Mesodermal cell (in vitro differentiated cells): ENCODE measurements around the gene JAML.

Experiments
- H3K27ac ChIP-seq: 2 replicates; pipeline ENCODE4 v1.7.0; 2013; ENCODE audit warnings: mild to moderate bottlenecking, low read depth, low read length, moderate library complexity; ENCODE audit not compliant: severe bottlenecking
- H3K36me3 ChIP-seq: 2 replicates; pipeline ENCODE4 v1.7.1; 2013; ENCODE audit warnings: mild to moderate bottlenecking, low read length, moderate library complexity; ENCODE audit not compliant: control insufficient read depth, insufficient read depth
- H3K4me1 ChIP-seq: one replicate; pipeline ENCODE4 v1.7.1; 2013; ENCODE audit warnings: mild to moderate bottlenecking, low read length; ENCODE audit not compliant: insufficient read depth, control insufficient read depth, poor library complexity, severe bottlenecking
- H3K4me3 ChIP-seq: 2 replicates; pipeline ENCODE4 v1.7.0; 2013; ENCODE audit warnings: low read length, control low read depth, mild to moderate bottlenecking; ENCODE audit not compliant: insufficient read depth, poor library complexity, severe bottlenecking; ENCODE audit errors: extremely low read depth
- H3K9me3 ChIP-seq: 2 replicates; pipeline ENCODE4 v1.7.1; 2013; ENCODE audit warnings: mild to moderate bottlenecking, low read length, moderate library complexity; ENCODE audit not compliant: control insufficient read depth
- WGBS, 2 experiments: methylation state at CpG; one replicate each; pipeline ENCODE4 v1.1.5; 2013; ENCODE audit warnings: missing lambda C conversion rate in 2 of 2; ENCODE audit not compliant: insufficient coverage in 2 of 2; 5-methylcytosine and 5-hydroxymethylcytosine counted together

The JAML gene

DNA sequence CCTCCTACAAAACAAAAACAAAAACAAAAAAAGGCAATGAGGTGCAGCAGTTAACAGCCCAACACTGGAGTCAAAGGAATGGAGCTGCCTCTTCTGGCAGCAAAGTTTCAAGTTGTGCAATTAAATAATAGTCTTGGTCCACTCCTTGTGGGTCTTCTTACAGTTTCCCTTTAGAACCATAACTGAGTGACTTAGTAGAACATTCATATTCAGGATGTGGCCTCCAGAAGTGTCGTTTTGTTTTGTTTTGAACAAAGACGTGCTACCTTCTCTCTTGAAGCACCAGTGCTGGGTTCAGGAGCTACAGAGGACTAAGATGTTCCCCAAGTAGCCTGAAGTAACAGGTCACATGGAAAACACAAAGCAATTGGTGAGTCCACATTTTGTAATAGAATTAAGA lies 2.0 kb upstream of the JAML start:
- 91 to 94% methylated on average over 2 of the region's 2 CpGs for WGBS, 2 experiments

DNA sequence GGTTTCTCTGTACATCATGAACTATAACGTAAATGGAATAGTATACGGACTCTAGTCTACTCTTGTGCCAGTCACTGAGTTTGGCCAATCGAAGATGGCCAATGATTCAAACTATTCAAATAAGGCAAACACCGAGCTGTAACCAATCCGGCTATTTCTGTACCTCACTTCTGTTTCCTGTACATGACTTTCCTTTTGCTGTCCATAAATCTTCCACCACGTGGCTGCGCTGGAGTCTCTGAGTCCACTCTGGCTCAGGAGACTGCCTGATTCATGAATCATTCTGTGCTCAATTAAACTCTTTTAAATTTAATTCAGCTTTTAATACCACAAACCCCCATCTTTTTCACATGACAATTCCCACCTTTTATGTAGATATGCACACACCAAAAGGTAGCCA lies 1.5 kb upstream of the JAML start:
- no peaks in the 10 kb centered on the region for H3K9me3 ChIP-seq
- 88 to 93% methylated on average over 7 of the region's 7 CpGs for WGBS, 2 experiments
- no peaks in the 10 kb centered on the region for H3K4me1 ChIP-seq
- H3K4me3 ChIP-seq: no peak overlapping the region
- no peaks in the 10 kb centered on the region for H3K36me3 ChIP-seq
- no peak overlapping the region for H3K27ac ChIP-seq

More for the DNA sequence above, 2.0 kb upstream of the JAML start:
- Histone ChIP-seq H3K36me3 (no peaks in the 10 kb centered on the region), H3K4me1 (no peaks in the 10 kb centered on the region), H3K9me3 (no peaks in the 10 kb centered on the region), H3K27ac (no peak overlapping the region), H3K4me3 (no peak overlapping the region)

DNA sequence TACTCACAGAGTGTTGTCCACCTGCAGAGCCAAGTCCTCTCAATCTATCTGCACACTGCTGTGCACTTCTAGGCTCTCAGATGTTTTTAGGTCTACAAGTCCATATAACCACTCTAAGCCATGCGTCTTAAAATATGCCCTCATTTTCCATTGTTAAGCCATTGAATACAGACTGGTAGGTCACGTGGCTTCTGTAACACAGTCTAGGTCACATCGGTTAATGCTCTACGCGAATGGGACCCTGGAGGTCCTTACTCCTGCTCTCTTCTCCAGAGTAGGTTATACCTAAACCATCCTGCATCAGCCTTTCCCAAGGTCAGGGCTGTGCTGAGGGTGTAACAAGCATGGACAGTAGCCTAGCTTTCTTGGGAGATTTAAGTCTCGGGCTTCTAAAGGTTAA lies 819 bp downstream of the JAML start:
- Histone ChIP-seq H3K4me1 (no peaks in the 10 kb centered on the region), H3K4me3 (no peak overlapping the region), H3K9me3 (no peaks in the 10 kb centered on the region), H3K27ac (no peak overlapping the region), H3K36me3 (no peaks in the 10 kb centered on the region)
- WGBS, 2 experiments: 87 to 93% methylated on average over 5 to 6 of the region's 6 CpGs

- Histone ChIP-seq H3K36me3 (no peaks in the 10 kb centered on the region), H3K9me3 (no peaks in the 10 kb centered on the region), H3K4me1 (no peaks in the 10 kb centered on the region), H3K4me3 (no peak overlapping the region), H3K27ac (no peak overlapping the region)
- WGBS, 2 experiments: no CpG with 5 or more reads among the region's 2 CpGs
These were observed 1.2 kb downstream of the JAML start for GRCh38 chr11:118223570-118223969.

GRCh38 chr11:118222437-118222836 lies 2.4 kb downstream of the JAML start:
- 67% methylated on average over 3 of the region's 4 CpGs for WGBS, 2 experiments
- Histone ChIP-seq H3K4me1 (no peaks in the 10 kb centered on the region), H3K36me3 (no peaks in the 10 kb centered on the region), H3K4me3 (no peak overlapping the region), H3K9me3 (no peaks in the 10 kb centered on the region), H3K27ac (no peak overlapping the region)

DNA sequence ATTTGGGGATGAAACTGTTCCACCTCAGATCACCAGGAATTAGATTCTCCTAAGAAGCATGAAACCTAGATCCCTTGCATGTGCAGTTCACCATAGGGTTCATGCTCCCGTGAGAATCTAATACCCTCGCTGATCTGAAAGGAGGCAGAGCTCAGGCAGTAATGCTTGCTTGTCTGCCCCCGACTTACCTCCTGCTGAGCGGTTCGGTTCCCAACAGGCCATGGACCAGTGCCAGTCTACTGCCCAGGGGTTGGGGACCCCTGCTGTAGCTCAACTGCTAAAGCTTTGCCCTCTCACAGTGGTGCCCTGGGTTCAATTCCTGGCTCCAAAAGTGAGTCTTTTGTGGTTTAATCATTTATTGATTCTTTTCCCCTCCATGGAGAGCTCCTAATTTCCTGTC lies 3.4 kb downstream of the JAML start:
- Histone ChIP-seq H3K9me3 (no peaks in the 10 kb centered on the region), H3K4me1 (peaks cover 3% of the 10 kb centered on the region), H3K27ac (no peak overlapping the region), H3K4me3 (no peak overlapping the region), H3K36me3 (no peaks in the 10 kb centered on the region)
- WGBS, 2 experiments: 75 to 78% methylated on average over 5 of the region's 5 CpGs

- no peaks in the 10 kb centered on the region for H3K9me3 ChIP-seq
- no peak overlapping the region for H3K27ac ChIP-seq
- WGBS, 2 experiments: 71% methylated on average over 1 of the region's 1 CpG; no CpG with 5 or more reads in 1 of the 2 experiments
- peaks cover 4% of the 10 kb centered on the region for H3K4me1 ChIP-seq
- H3K4me3 ChIP-seq: no peak overlapping the region
- H3K36me3 ChIP-seq: no peaks in the 10 kb centered on the region
These were observed 5.1 kb downstream of the JAML start for GRCh38 chr11:118219732-118220131.

- Histone ChIP-seq H3K36me3 (no peaks in the 10 kb centered on the region), H3K4me1 (peaks cover 4% of the 10 kb centered on the region), H3K9me3 (no peaks in the 10 kb centered on the region), H3K27ac (no peak overlapping the region), H3K4me3 (no peak overlapping the region)
These were observed 5.6 kb downstream of the JAML start for GRCh38 chr11:118219244-118219643.

DNA sequence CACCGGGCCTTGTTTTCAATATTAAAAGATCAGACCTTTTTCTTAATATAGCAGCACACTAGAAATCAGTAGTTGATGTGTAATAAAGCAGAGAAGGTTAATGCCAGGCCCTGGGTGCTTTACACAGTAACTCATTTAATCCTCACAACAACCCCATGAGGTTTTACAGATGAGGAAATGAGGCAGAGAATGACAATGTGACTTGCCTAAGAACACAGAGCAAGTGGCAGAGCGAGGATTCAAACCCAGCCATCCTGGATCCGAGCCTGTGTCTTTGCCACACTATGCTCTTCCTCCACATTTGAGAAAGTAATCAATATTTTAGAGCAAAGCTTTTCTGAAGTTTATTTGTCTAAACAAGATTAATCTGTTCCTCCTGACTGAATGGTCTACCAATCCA lies 7.2 kb downstream of the JAML start:
- no CpG with 5 or more reads among the region's 3 CpGs for WGBS, 2 experiments
- Histone ChIP-seq H3K27ac (no peak overlapping the region), H3K36me3 (no peaks in the 10 kb centered on the region), H3K4me1 (peaks cover 4% of the 10 kb centered on the region), H3K9me3 (no peaks in the 10 kb centered on the region), H3K4me3 (no peak overlapping the region)

- no peaks in the 10 kb centered on the region for H3K36me3 ChIP-seq
- WGBS, 2 experiments: 89 to 90% methylated on average over 10 of the region's 11 CpGs
- no peak overlapping the region for H3K4me3 ChIP-seq
- H3K4me1 ChIP-seq: peaks cover 4% of the 10 kb centered on the region
- no peak overlapping the region for H3K27ac ChIP-seq
- H3K9me3 ChIP-seq: no peaks in the 10 kb centered on the region
These were observed 8.0 kb downstream of the JAML start for GRCh38 chr11:118216621-118217481.

- Histone ChIP-seq H3K4me3 (no peak overlapping the region), H3K4me1 (peaks cover 6% of the 10 kb centered on the region), H3K9me3 (no peaks in the 10 kb centered on the region), H3K27ac (no peak overlapping the region), H3K36me3 (no peaks in the 10 kb centered on the region)
- 100% methylated on average over 1 to 2 of the region's 7 CpGs for WGBS, 2 experiments
These were observed 9.0 kb downstream of the JAML start for GRCh38 chr11:118215765-118216164.
